ENCODE measurements around the gene DEFB131B.
A peak's percentile ranks its signal among the peaks of the same experiment; 100 is the strongest.
"Not testable (repeated sequence)": the region's sequence is repeated elsewhere in the genome, so short reads cannot be mapped to it uniquely, and the experiment has no call there.

Gene DEFB131B

GRCh38 chr11:71911986-71912340 is 33.7 kb downstream of the DEFB131B start:
- DNase-seq: not testable (repeated sequence)

- DNase-seq: no peak
Observed at GRCh38 chr11:71913756-71914526, 35.7 kb downstream of the DEFB131B start.

- DNase-seq: no peak
Observed at GRCh38 chr11:71914617-71915189, 36.5 kb downstream of the DEFB131B start.

GRCh38 chr11:71917646-71918140 is 39.4 kb downstream of the DEFB131B start:
- no peak for DNase-seq

- peak; percentile 67 for DNase-seq
Observed at GRCh38 chr11:71927820-71928736, 49.8 kb downstream of the DEFB131B start, which contains the start of gene XNDC1N. Gene XNDC1N, minus strand, starts transcription at chr11:71928594. Its CDS starts 5,241 bp downstream, at chr11:71923353.

GRCh38 chr11:71928737-71929443 is 50.6 kb downstream of the DEFB131B start, which contains the start of gene RNF121:
Gene RNF121, plus strand, starts transcription at chr11:71929046. Its CDS starts 16 bp downstream, at chr11:71929062.
- DNase-seq: peak; percentile 98

- DNase-seq: no peak
Observed at GRCh38 chr11:71929491-71929890, 51.2 kb downstream of the DEFB131B start.

DNA sequence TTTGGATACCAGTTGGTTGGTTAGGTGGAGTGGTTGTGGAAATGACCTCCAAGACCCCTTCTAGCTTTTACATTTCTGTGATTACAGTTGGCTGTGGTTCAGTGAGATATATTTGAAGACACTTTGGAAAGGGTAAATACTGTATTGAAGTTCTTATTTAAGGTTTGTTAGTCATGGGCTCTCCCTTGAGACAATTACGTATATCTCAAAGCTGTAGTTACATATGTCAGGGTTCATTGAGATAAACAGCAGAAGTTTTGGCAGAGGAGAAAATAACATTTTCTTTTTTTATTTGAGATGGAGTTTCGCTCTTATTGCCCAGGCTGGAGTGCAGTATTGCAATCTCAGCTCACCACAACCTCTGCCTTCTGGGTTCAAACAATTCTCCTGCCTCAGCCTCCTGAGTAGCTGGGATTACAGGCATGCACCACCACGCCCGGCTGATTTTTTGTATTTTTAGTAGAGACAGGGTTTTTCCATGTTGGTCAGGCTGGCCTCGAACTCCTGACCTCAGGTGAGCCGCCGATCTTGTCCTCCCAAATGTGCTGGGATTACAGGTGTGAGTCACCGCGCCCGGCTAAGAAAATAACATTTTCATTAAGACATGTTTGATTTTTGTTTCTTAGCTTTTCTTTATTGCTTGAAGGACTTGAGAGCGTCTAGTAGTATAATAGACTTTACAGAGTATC is 52.4 kb downstream of the DEFB131B start:
- no peak for DNase-seq

DNA sequence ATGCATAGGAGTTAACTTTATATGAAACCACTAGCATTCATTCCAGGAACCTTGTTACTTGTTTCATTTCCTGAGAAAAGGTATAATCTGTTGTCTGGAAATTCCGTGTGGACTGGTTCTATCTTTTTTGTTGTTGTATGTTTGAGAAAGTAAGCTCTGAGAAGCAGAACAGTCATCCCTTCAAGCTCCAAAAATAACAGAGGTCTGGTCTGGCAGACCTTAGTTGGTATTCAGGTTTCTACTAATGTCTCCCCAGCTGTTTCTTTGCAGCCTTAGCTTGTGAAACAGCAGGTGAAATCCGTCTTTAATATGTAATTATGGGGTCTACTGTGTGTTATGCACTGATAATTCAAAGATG is 53.0 kb downstream of the DEFB131B start:
- DNase-seq: no peak

- no peak for DNase-seq
Observed at GRCh38 chr11:71933141-71933933, 55.1 kb downstream of the DEFB131B start.
